DOHH2 (cell line): ENCODE measurements around the gene LGR6.

Experiments used
- H3F3A ChIP-seq: fragments of 200-600 bp; sonication (generic), shearing (Covaris generic); 2 replicates; pipeline ENCODE4 v1.6.0; 2016; ENCODE audit warnings: antibody characterized with exemption, mild to moderate bottlenecking; ENCODE audit not compliant: control insufficient read depth, insufficient read depth
- H3K27ac ChIP-seq: fragments of 200-600 bp; sonication (generic); 2 replicates; pipeline ENCODE4 v1.5.1; 2014; ENCODE audit warnings: low read depth, mild to moderate bottlenecking, low read length, moderate library complexity
- H3K27me3 ChIP-seq: fragments of 200-600 bp; sonication (generic); 2 replicates; pipeline ENCODE4 v1.6.1; 2014; ENCODE audit warnings: mild to moderate bottlenecking, low read length, mixed read lengths; ENCODE audit not compliant: control insufficient read depth
- H3K36me3 ChIP-seq: fragments of 200-600 bp; sonication (generic); 2 replicates; pipeline ENCODE4 v1.6.1; 2014; ENCODE audit warnings: mild to moderate bottlenecking, low read length, moderate library complexity, mixed read lengths; ENCODE audit not compliant: control insufficient read depth
- H3K4me1 ChIP-seq: fragments of 200-600 bp; sonication (generic); 2 replicates; pipeline ENCODE4 v1.6.1; 2014; ENCODE audit warnings: mild to moderate bottlenecking, low read length, mixed read lengths; ENCODE audit not compliant: control insufficient read depth
- H3K4me2 ChIP-seq: fragments of 200-600 bp; sonication (generic); 2 replicates; pipeline ENCODE4 v1.6.0; 2014; ENCODE audit warnings: mild to moderate bottlenecking, low read length, moderate library complexity
- H3K4me3 ChIP-seq: fragments of 200-600 bp; sonication (generic); 2 replicates; pipeline ENCODE4 v1.5.1; 2014; ENCODE audit warnings: mild to moderate bottlenecking, low read length, mixed read lengths
- H3K79me2 ChIP-seq: fragments of 200-600 bp; sonication (generic); 2 replicates; pipeline ENCODE4 v1.6.1; 2014; ENCODE audit warnings: mild to moderate bottlenecking, low read length, mixed read lengths; ENCODE audit not compliant: control insufficient read depth
- H3K9me2 ChIP-seq: fragments of 200-600 bp; sonication (generic); replicated peaks from 2 replicates; pipeline ENCODE4 v1.6.1; 2014; ENCODE audit warnings: mild to moderate bottlenecking, low read length, mixed read lengths; ENCODE audit not compliant: control insufficient read depth
- H3K9me3 ChIP-seq: fragments of 200-600 bp; sonication (generic); 2 replicates; pipeline ENCODE4 v1.6.1; 2014; ENCODE audit warnings: antibody characterized with exemption, low read length, mixed read lengths; ENCODE audit not compliant: control insufficient read depth, insufficient read depth
- H4K20me1 ChIP-seq: fragments of 200-600 bp; sonication (generic); 2 replicates; pipeline ENCODE4 v1.6.0; 2014; ENCODE audit warnings: low read depth, mild to moderate bottlenecking, antibody characterized with exemption, low read length, moderate library complexity; ENCODE audit not compliant: control insufficient read depth, insufficient read depth
- EZH2phosphoT487 ChIP-seq: fragments of 200-600 bp; sonication (generic); IDR thresholded peaks from 2 replicates; pipeline ENCODE4 v1.6.1; 2017; ENCODE audit warnings: borderline replicate concordance, mild to moderate bottlenecking, antibody characterized with exemption, low read length, moderate library complexity, mixed read lengths
- TF ChIP-seq, protein P1 (sequence below): fragments of 200-600 bp; sonication (generic); IDR thresholded peaks from one replicate; pipeline ENCODE4 v1.5.1; 2014; ENCODE audit warnings: antibody characterized with exemption, mild to moderate bottlenecking, low read depth, low read length; ENCODE audit not compliant: poor library complexity, severe bottlenecking

Gene LGR6

GRCh38 chr1:202153284-202153683, 40.3 kb upstream of the LGR6 start:
- peaks cover 9% of the 10 kb centered on the region for H3K79me2 ChIP-seq
- H3K36me3 ChIP-seq, result peaks cover 94% of the 10 kb centered on the region
- peaks cover 3% of the 10 kb centered on the region; the same call in 1 of the 2 replicates for H4K20me1 ChIP-seq

GRCh38 chr1:202154148-202154765, 39.3 kb upstream of the LGR6 start:
- H4K20me1 ChIP-seq, result peaks cover 3% of the 10 kb centered on the region; the same call in 1 of the 2 replicates
- no peaks in the 10 kb centered on the region for H3K9me2 ChIP-seq
- H3K4me3 ChIP-seq, result no peak overlapping the region
- H3K79me2 ChIP-seq, result peaks cover 19% of the 10 kb centered on the region
- no peaks in the 10 kb centered on the region for H3K9me3 ChIP-seq
- H3K4me2 ChIP-seq, result no peak overlapping the region
- H3K36me3 ChIP-seq, result peaks cover 98% of the 10 kb centered on the region
- TF ChIP-seq, protein P1, sequence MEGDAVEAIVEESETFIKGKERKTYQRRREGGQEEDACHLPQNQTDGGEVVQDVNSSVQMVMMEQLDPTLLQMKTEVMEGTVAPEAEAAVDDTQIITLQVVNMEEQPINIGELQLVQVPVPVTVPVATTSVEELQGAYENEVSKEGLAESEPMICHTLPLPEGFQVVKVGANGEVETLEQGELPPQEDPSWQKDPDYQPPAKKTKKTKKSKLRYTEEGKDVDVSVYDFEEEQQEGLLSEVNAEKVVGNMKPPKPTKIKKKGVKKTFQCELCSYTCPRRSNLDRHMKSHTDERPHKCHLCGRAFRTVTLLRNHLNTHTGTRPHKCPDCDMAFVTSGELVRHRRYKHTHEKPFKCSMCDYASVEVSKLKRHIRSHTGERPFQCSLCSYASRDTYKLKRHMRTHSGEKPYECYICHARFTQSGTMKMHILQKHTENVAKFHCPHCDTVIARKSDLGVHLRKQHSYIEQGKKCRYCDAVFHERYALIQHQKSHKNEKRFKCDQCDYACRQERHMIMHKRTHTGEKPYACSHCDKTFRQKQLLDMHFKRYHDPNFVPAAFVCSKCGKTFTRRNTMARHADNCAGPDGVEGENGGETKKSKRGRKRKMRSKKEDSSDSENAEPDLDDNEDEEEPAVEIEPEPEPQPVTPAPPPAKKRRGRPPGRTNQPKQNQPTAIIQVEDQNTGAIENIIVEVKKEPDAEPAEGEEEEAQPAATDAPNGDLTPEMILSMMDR, result no peak
- TF ChIP-seq EZH2phosphoT487, result no peak
- H3K27ac ChIP-seq, result no peak overlapping the region
- H3K27me3 ChIP-seq, result no peaks in the 10 kb centered on the region
- H3F3A ChIP-seq, result peaks cover 30% of the 10 kb centered on the region
- H3K4me1 ChIP-seq, result peaks cover 45% of the 10 kb centered on the region

More at GRCh38 chr1:202153284-202153683, 40.3 kb upstream of the LGR6 start:
- H3K4me2 ChIP-seq, result no peak overlapping the region
- H3K4me1 ChIP-seq, result peaks cover 35% of the 10 kb centered on the region
- TF ChIP-seq EZH2phosphoT487, result no peak
- TF ChIP-seq, protein P1, result no peak
- H3K9me2 ChIP-seq, result no peaks in the 10 kb centered on the region
- H3K27me3 ChIP-seq, result no peaks in the 10 kb centered on the region
- no peaks in the 10 kb centered on the region for H3K9me3 ChIP-seq
- no peak overlapping the region for H3K27ac ChIP-seq
- peaks cover 26% of the 10 kb centered on the region for H3F3A ChIP-seq
- H3K4me3 ChIP-seq, result no peak overlapping the region

- no peak for TF ChIP-seq EZH2phosphoT487
- TF ChIP-seq, protein P1, result peak; percentile 82
- Histone ChIP-seq H3K27me3 (no peaks in the 10 kb centered on the region), H3K9me2 (no peaks in the 10 kb centered on the region), H3K4me3 (peak overlapping the region; percentile 5; the same call in 1 of the 2 replicates), H3F3A (peaks cover 27% of the 10 kb centered on the region), H3K4me1 (peaks cover 52% of the 10 kb centered on the region), H3K4me2 (peak overlapping the region; percentile 34), H3K79me2 (peaks cover 25% of the 10 kb centered on the region), H3K9me3 (no peaks in the 10 kb centered on the region), H3K36me3 (peaks cover 100% of the 10 kb centered on the region), H4K20me1 (peaks cover 3% of the 10 kb centered on the region; the same call in 1 of the 2 replicates), H3K27ac (peak overlapping the region; percentile 50)
These were observed 38.7 kb upstream of the LGR6 start for GRCh38 chr1:202154766-202155477.
